Islet precursor cell (in vitro differentiated cells): Measurements from ENCODE around the gene TSEN15.

ENCODE experiments used
- DNase-seq: peaks from one replicate; pipeline ENCODE4 v3.0.0-alpha.2; 2018

The TSEN15 gene

GRCh38 chr1:184112176-184112948, 60.8 kb downstream of the TSEN15 start:
- no peak for DNase-seq

DNA sequence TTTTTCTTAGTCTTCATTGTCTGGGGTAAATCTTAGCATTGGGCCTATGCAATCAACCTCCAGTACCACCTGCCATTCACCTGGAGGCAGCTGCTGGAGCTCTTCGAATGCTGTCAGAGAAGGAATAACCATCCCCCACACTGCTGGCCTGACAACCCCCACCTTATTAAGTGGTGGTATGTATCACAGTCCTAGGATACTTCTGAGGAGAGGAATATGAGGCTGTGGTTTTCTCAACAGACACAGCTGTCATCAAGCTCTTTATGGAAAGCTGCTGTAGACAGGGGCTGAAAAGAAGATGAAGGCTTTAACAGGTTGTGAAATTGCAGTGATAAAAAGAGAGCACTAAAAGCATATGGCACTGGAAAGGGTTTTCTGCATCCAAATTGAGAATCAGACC, 61.7 kb downstream of the TSEN15 start:
- no peak for DNase-seq

DNA sequence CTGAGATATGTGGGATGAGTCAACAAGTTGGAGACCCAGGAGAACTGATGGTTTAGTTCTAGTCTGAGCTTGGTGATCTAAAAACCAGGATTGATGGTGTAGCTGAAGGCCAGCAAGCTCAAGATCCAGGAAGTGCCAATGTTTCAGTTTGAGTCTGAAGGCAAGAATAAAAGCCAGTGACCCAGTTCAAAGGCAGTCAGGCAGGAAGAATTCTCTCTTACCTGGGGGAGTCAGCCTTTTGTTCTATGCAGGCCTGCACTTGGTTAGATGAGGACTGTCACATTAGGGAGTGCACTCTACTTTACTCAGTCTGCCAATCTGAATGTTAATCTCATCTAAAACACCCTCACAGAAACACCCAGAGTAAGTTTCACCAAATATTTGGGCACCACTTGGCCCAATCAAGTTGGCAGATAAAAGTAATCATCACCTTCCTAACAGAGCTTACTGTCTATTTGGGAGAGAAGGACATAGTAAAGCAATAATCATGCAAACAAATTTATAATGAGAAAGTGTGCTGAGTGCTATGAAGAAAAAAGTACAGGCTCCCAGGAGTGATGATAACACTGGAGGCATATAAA, 63.4 kb downstream of the TSEN15 start:
- DNase-seq = no peak

DNA sequence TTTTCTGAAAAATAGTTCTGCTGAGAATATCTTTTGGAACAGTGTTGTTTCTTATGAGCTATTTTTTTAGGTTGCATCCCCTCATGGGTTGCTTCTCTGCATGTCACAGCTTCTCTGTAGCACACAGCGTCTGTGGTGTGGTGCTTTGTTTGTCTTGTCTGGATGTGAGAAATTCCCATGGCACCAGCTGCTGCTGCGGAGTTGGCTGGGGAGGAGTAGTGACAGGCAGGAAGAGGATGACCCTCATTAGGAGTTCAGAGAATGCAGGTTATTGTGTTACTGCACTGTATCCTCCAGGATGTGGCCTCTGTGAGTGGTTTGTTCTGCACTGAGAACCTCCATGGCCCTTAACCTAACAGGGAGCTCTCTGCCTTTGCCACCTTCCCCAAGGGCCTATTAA, 64.8 kb downstream of the TSEN15 start:
- DNase-seq = peak; percentile 65

- no peak for DNase-seq
These were observed 66.5 kb downstream of the TSEN15 start for GRCh38 chr1:184118046-184118445.
